Prostate gland (tissue), 2 donors: Measurements from ENCODE around the gene BOD1L1. TPM values are rescaled to one million over a fixed set of nuclear protein-coding genes. Genes with fewer than 3 reads are reported as not detected.

Source experiments
- DNase-seq: peaks from one replicate; pipeline ENCODE4 v3.0.0-alpha.2; 2019; ENCODE audit warnings: low spot score
- H3K27ac ChIP-seq, 2 donors: fragments of 200-600 bp; sonication (generic); 2 replicates each; pipeline ENCODE4 v1.5.1; 2017 to 2019
- H3K27me3 ChIP-seq: fragments of 200-600 bp; sonication (generic); replicated peaks from 2 replicates; pipeline ENCODE4 v1.5.1; 2019; ENCODE audit not compliant: insufficient read depth
- H3K36me3 ChIP-seq, 2 donors: fragments of 200-600 bp; sonication (generic); 1 replicate in 1 of 2; 2 replicates in 1 of 2; pipeline versions ENCODE4 v1.5.1 to v1.8.1; 2017 to 2019
- H3K4me1 ChIP-seq: fragments of 200-600 bp; sonication (generic); replicated peaks from 2 replicates; pipeline ENCODE4 v1.5.1; 2019
- H3K4me3 ChIP-seq, 2 donors: fragments of 200-600 bp; sonication (generic); 2 replicates each; pipeline ENCODE4 v1.5.1; 2017 to 2019
- H3K9me3 ChIP-seq: fragments of 200-600 bp; sonication (generic); 2 replicates; pipeline ENCODE4 v1.5.1; 2017
- CTCF ChIP-seq, 4 experiments: fragments of 200-600 bp in 2 of 4; fragments of 450-650 bp in 2 of 4; sonication (generic) in 2 of 4; IDR thresholded peaks; 1 replicate in 3 of 4; 2 replicates in 1 of 4; pipeline ENCODE4 v1.5.1; 2016 to 2019; ENCODE audit warnings: antibody characterized with exemption in 4 of 4, mild to moderate bottlenecking in 2 of 4, moderate library complexity in 2 of 4
- POLR2A ChIP-seq: fragments of 450-650 bp; IDR thresholded peaks from one replicate; pipeline ENCODE4 v1.6.1; 2016; ENCODE audit warnings: antibody characterized with exemption, mild to moderate bottlenecking
- POLR2AphosphoS5 ChIP-seq: sonication (generic); formaldehyde crosslinking; IDR thresholded peaks from one replicate; pipeline ENCODE4 v1.6.1; 2017; ENCODE audit warnings: antibody characterized with exemption
- WGBS: methylation state at CpG from one replicate; pipeline ENCODE4 v1.1.5; 2018; 5-methylcytosine and 5-hydroxymethylcytosine counted together
- intact Hi-C: fragments of 100-400 bp; cut with DNase I; formaldehyde crosslinking; loops from one replicate; pipeline ENCODE4 v1.14.2; 2022
- total RNA-seq, 2 donors: library from RNA; depleted of rRNA; stranded (reverse); fragments of >200 nt; gene quantifications; one replicate each; pipeline ENCODE4 v1.1.0, GENCODE V29; 2016

BOD1L1 gene
- total RNA-seq, 2 donors from 2014 or later: 27.7 to 73.6 TPM

GRCh38 chr4:13612569-13612968, 15.0 kb downstream of the BOD1L1 start:
- no peak overlapping the region for H3K4me3 ChIP-seq

GRCh38 chr4:13611283-13611842, 16.2 kb downstream of the BOD1L1 start:
- no peaks in the 10 kb centered on the region for H3K9me3 ChIP-seq
- peaks cover 0 to 12% of the 10 kb centered on the region in 2 donors for H3K36me3 ChIP-seq
- no peak overlapping the region for H3K4me3 ChIP-seq
- H3K27ac ChIP-seq: no peak overlapping the region
- intact Hi-C loops: no loop called here
- no peaks in the 10 kb centered on the region for H3K4me1 ChIP-seq
- H3K27me3 ChIP-seq: no peaks in the 10 kb centered on the region
- 73% methylated on average over 3 of the region's 3 CpGs for WGBS
- TF ChIP-seq POLR2A (no peak), POLR2AphosphoS5 (no peak), CTCF (IDR thresholded peaks at IDR 0.05) (no peak)
- DNase-seq: no peak

More at GRCh38 chr4:13612569-13612968, 15.0 kb downstream of the BOD1L1 start:
- Histone ChIP-seq H3K36me3 (peaks cover 0 to 11% of the 10 kb centered on the region in 2 donors), H3K27ac (no peak overlapping the region), H3K27me3 (no peaks in the 10 kb centered on the region), H3K4me1 (no peaks in the 10 kb centered on the region), H3K9me3 (no peaks in the 10 kb centered on the region)
- TF ChIP-seq POLR2AphosphoS5 (no peak), CTCF (IDR thresholded peaks at IDR 0.05) (no peak), POLR2A (no peak)
- intact Hi-C loops: no loop called here
- 70% methylated on average over 4 of the region's 4 CpGs for WGBS
- no peak for DNase-seq

GRCh38 chr4:13605330-13605729, 22.2 kb downstream of the BOD1L1 start:
- no peak overlapping the region for H3K27ac ChIP-seq
- no peak for DNase-seq
- H3K36me3 ChIP-seq: peaks cover 0 to 5% of the 10 kb centered on the region in 2 donors
- TF ChIP-seq POLR2AphosphoS5: no peak
- no peak for TF ChIP-seq POLR2A
- no peak for TF ChIP-seq CTCF (IDR thresholded peaks at IDR 0.05)
- intact Hi-C loops: no loop called here
- no peaks in the 10 kb centered on the region for H3K4me1 ChIP-seq
- H3K27me3 ChIP-seq: no peaks in the 10 kb centered on the region
- WGBS: 89% methylated on average over 1 of the region's 1 CpG
- no peak overlapping the region for H3K4me3 ChIP-seq
- no peaks in the 10 kb centered on the region for H3K9me3 ChIP-seq

GRCh38 chr4:13601848-13602247, 25.7 kb downstream of the BOD1L1 start:
- 98% methylated on average over 2 of the region's 2 CpGs for WGBS
- intact Hi-C loops: no loop called here
- H3K27me3 ChIP-seq: no peaks in the 10 kb centered on the region
- H3K9me3 ChIP-seq: no peaks in the 10 kb centered on the region
- H3K4me3 ChIP-seq: no peak overlapping the region
- no peaks in the 10 kb centered on the region for H3K4me1 ChIP-seq
- TF ChIP-seq CTCF (IDR thresholded peaks at IDR 0.05) (no peak), POLR2A (no peak), POLR2AphosphoS5 (no peak)
- no peak for DNase-seq
- no peaks in the 10 kb centered on the region for H3K36me3 ChIP-seq
- no peak overlapping the region for H3K27ac ChIP-seq

- TF ChIP-seq CTCF (IDR thresholded peaks at IDR 0.05): no peak
- no peak for TF ChIP-seq POLR2AphosphoS5
- TF ChIP-seq POLR2A: no peak
Measured at GRCh38 chr4:13601048-13601447, 26.5 kb downstream of the BOD1L1 start.

More at GRCh38 chr4:13601048-13601447, 26.5 kb downstream of the BOD1L1 start:
- H3K9me3 ChIP-seq: no peaks in the 10 kb centered on the region
- no peak overlapping the region for H3K4me3 ChIP-seq
- H3K27ac ChIP-seq: no peak overlapping the region
- H3K4me1 ChIP-seq: no peaks in the 10 kb centered on the region
- intact Hi-C loops: no loop called here
- WGBS: 89% methylated on average over 3 of the region's 3 CpGs
- DNase-seq: no peak
- no peaks in the 10 kb centered on the region for H3K36me3 ChIP-seq
- H3K27me3 ChIP-seq: no peaks in the 10 kb centered on the region
